Lower leg skin (tissue), 4 donors: ENCODE results near the gene SPATA33. TPM values are rescaled to one million over a fixed set of nuclear protein-coding genes. Genes with fewer than 3 reads are reported as not detected.

Experiments used
- DNase-seq, 2 donors: peaks; one replicate each; pipeline ENCODE4 v3.0.0-alpha.2; 2019; ENCODE audit warnings: low spot score in 2 of 2
- H3K4me3 ChIP-seq: fragments of 200-600 bp; sonication (generic); 2 replicates; pipeline ENCODE4 v1.5.1; 2017; ENCODE audit warnings: mild to moderate bottlenecking, low read depth; ENCODE audit not compliant: poor library complexity, severe bottlenecking
- CTCF ChIP-seq, 3 donors: fragments of 450-650 bp; IDR thresholded peaks; one replicate each; pipeline ENCODE4 v1.5.1; 2016; ENCODE audit warnings: antibody characterized with exemption in 3 of 3, mild to moderate bottlenecking in 3 of 3, moderate library complexity in 2 of 3
- POLR2A ChIP-seq, 2 donors: fragments of 450-650 bp; IDR thresholded peaks; one replicate each; pipeline ENCODE4 v1.6.1; 2016 to 2017; ENCODE audit warnings: antibody characterized with exemption in 2 of 2, mild to moderate bottlenecking in 1 of 2, moderate library complexity in 1 of 2
- WGBS, 2 donors: methylation state at CpG; one replicate each; pipeline ENCODE4 v1.1.5; 2018; 5-methylcytosine and 5-hydroxymethylcytosine counted together
- intact Hi-C: fragments of 100-400 bp; cut with DNase I; formaldehyde crosslinking; loops from one replicate; pipeline ENCODE4 v1.15.0; 2023; ENCODE audit warnings: low total_unique reads
- total RNA-seq, 4 donors: library from RNA; depleted of rRNA; stranded (reverse); fragments of >200 nt; gene quantifications; one replicate each; pipeline ENCODE4 v1.1.0, GENCODE V29; 2016

The SPATA33 gene
- total RNA-seq, 4 donors from 2014 or later: 1.1 to 4.1 (median 2.5) TPM

GRCh38 chr16:89701425-89702406 is 44.1 kb downstream of the SPATA33 start, which contains the start of gene SPATA2L:
Gene SPATA2L (minus strand): TSS chr16:89701705. CDS start chr16:89701232, 473 bp downstream.
- intact Hi-C loops: loop anchor here (10.0 kb wide), 1 partner anchor 163 kb away; no protein-coding TSS in a partner anchor
- 3 to 5% methylated on average over 11 to 37 of the region's 97 CpGs for whole genome bisulfite sequencing, 2 donors
- TF ChIP-seq CTCF (IDR thresholded peaks at IDR 0.05): peak in 1 of 3 donors; percentile 11
- TF ChIP-seq POLR2A (IDR thresholded peaks at IDR 0.05): peak in 1 of 2 donors; percentile 57
- DNase-seq: peak; percentile 82 to 97
- peak within 1 kb of the TSS; percentile 56 for H3K4me3 ChIP-seq

DNA sequence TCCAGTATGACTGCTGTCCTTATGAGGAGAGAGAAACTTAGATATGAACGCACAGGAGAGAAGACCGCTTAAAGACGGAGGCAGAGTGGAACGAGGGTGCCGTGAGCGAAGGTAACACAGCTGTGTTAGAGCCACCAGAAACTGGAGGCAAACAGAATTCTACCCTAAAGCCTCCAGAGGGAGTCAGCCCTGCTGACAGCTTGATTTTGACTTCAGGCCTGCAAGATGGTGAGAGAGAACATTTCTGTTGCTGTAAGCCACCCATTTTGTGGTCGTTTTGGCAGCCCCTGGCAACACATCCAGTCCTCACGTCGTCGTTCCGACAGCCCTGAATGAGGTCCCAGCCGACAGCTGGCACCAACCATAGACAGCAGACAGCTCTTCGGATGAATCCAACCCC is 46.6 kb downstream of the SPATA33 start:
- 77 to 81% methylated on average over 13 of the region's 13 CpGs for WGBS, 2 donors
- peak in 1 of 2 donors; percentile 81 for DNase-seq
- TF ChIP-seq POLR2A (IDR thresholded peaks at IDR 0.05): no peak
- no peak for TF ChIP-seq CTCF (IDR thresholded peaks at IDR 0.05)
- intact Hi-C loops: loop anchor here (10.0 kb wide), 1 partner anchor 161 kb away; no protein-coding TSS in a partner anchor
- H3K4me3 ChIP-seq: no peak overlapping the region

DNA sequence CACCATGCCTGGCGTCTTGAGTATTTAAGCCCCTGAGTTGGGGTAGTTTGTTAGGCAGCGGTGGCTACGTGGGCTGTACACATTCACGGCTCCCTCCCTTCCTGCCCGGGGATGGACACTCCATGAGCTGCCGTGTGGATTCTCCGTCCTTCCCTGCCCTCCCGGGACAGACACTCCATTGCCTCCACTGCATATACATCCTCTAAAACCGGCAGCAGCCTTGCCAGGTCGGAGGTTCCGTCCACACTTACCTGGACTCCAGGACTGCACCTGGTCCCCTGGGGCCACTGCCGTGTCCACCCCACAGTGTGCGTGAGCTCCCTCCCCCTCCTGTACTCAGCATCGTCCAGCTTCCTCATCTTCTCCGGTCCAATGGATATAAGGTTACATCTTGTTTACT is 47.4 kb downstream of the SPATA33 start:
- TF ChIP-seq POLR2A (IDR thresholded peaks at IDR 0.05): no peak
- no peak for TF ChIP-seq CTCF (IDR thresholded peaks at IDR 0.05)
- DNase-seq: no peak
- no peak overlapping the region for H3K4me3 ChIP-seq
- 73 to 81% methylated on average over 15 of the region's 15 CpGs for WGBS, 2 donors
- intact Hi-C loops: loop anchor here (5.0 to 10.0 kb wide), 2 partner anchors 87 to 160 kb away; no protein-coding TSS in a partner anchor

DNA sequence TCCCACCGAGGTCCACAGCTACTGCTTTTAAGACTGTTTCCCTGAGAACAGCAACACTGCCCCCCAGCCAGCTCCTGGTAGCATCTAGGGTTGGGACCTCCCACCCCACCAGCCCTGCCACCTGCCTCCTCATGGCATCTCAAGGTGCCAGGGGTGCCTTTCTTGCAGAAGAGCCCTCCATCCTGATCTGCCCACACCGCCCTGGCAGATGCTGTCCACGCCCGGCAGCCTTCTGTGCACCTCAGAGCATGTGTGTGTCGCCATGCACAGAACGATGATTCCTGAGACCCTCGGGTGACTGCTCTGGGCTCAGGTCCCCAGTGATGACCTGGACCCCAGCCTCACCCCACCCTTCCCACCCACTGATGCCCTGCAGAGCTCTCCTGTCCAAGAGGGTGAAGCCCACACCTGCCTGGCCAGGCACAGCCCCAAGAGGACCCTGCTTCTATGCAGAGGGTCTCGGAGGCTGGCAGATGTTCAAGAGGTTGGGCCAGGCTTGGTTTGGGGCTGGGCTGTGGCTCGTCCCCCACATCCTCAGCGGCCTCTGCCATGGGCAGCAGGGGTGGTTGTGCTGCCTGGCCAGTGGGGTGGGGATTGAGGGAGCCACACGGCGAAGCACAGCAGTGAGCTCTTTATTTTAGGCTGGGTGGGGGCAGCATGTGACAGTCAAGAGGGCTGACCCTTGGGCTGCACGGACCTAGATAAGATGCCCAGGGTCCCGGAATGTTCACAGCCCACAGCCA is 49.1 kb downstream of the SPATA33 start:
- no peak overlapping the region for H3K4me3 ChIP-seq
- no peak for DNase-seq
- TF ChIP-seq CTCF (IDR thresholded peaks at IDR 0.05): no peak
- TF ChIP-seq POLR2A (IDR thresholded peaks at IDR 0.05): no peak
- 81 to 88% methylated on average over 10 to 14 of the region's 14 CpGs for WGBS, 2 donors
- intact Hi-C loops: loop anchor here (5.0 to 10.0 kb wide), 2 partner anchors 86 to 158 kb away; no protein-coding TSS in a partner anchor

GRCh38 chr16:89707695-89708094 is 50.1 kb downstream of the SPATA33 start:
- TF ChIP-seq CTCF (IDR thresholded peaks at IDR 0.05) (no peak), POLR2A (IDR thresholded peaks at IDR 0.05) (no peak)
- H3K4me3 ChIP-seq: no peak overlapping the region
- WGBS, 2 donors: 78 to 89% methylated on average over 4 to 6 of the region's 9 CpGs
- intact Hi-C loops: loop anchor here (5.0 to 10.0 kb wide), 2 partner anchors 85 to 157 kb away; no protein-coding TSS in a partner anchor
- no peak for DNase-seq
